GM19239 (cell line): ENCODE measurements around the gene CCDC112.
"Not testable (repeated sequence)": the region's sequence is repeated elsewhere in the genome, so short reads cannot be mapped to it uniquely, and the experiment has no call there.

Experiments
- DNase-seq: peaks from one replicate; pipeline ENCODE4 v3.0.0; 2011; ENCODE audit warnings: low spot score; ENCODE audit not compliant: insufficient read length
- FAIRE-seq: peaks from 2 replicates; lab custom pipeline; 2011; peaks lifted over from hg19 to GRCh38; lab: Jason Lieb, UNC

CCDC112 gene

GRCh38 chr5:115264786-115265185 lies 31.7 kb downstream of the CCDC112 start:
- FAIRE-seq, result no peak
- DNase-seq, result no peak

GRCh38 chr5:115263078-115263380 lies 33.4 kb downstream of the CCDC112 start:
- FAIRE-seq, result peak; percentile 94
- DNase-seq, result no peak

GRCh38 chr5:115262321-115263077 lies 34.0 kb downstream of the CCDC112 start, which contains the start of gene PGGT1B:
Gene PGGT1B, minus strand, starts transcription at chr5:115262877. Its CDS starts 26 bp downstream, at chr5:115262851.
- peak; percentile 88 for FAIRE-seq
- DNase-seq, result peak; percentile 40

GRCh38 chr5:115262011-115262320 lies 34.5 kb downstream of the CCDC112 start:
- no peak for FAIRE-seq

GRCh38 chr5:115260248-115260647 lies 36.2 kb downstream of the CCDC112 start:
- FAIRE-seq (no peak), DNase-seq (no peak)

More at GRCh38 chr5:115262011-115262320, 34.5 kb downstream of the CCDC112 start:
- DNase-seq, result peak; percentile 1

- no peak for FAIRE-seq
- no peak for DNase-seq
Observed at GRCh38 chr5:115257981-115258380, 38.5 kb downstream of the CCDC112 start.

- DNase-seq, FAIRE-seq: not testable (repeated sequence)
Observed at GRCh38 chr5:115249379-115249778, 47.1 kb downstream of the CCDC112 start.

GRCh38 chr5:115246361-115246991 lies 50.0 kb downstream of the CCDC112 start:
- DNase-seq (no peak), FAIRE-seq (peak; percentile 78)

GRCh38 chr5:115243412-115243811 lies 53.0 kb downstream of the CCDC112 start:
- DNase-seq (no peak), FAIRE-seq (no peak)

GRCh38 chr5:115241881-115242642 lies 54.4 kb downstream of the CCDC112 start:
- DNase-seq, result no peak
- FAIRE-seq, result no peak

- no peak for DNase-seq
- FAIRE-seq, result no peak
Observed at GRCh38 chr5:115237066-115237465, 59.4 kb downstream of the CCDC112 start.

GRCh38 chr5:115236599-115236998 lies 59.9 kb downstream of the CCDC112 start:
- DNase-seq (no peak), FAIRE-seq (no peak)

- FAIRE-seq (no peak), DNase-seq (no peak)
Observed at GRCh38 chr5:115231598-115231997, 64.9 kb downstream of the CCDC112 start.

GRCh38 chr5:115229606-115230005 lies 66.8 kb downstream of the CCDC112 start:
- no peak for DNase-seq
- FAIRE-seq, result no peak

GRCh38 chr5:115227281-115227680 lies 69.2 kb downstream of the CCDC112 start:
- FAIRE-seq (no peak), DNase-seq (no peak)
